C4-2B (cell line): ENCODE data around the gene UGT1A6.

Source experiments
- H3K27ac ChIP-seq: fragments of 450-650 bp; 2 replicates; pipeline ENCODE4 v1.5.1; 2017
- ZFX ChIP-seq: fragments of 450-650 bp; IDR thresholded peaks from 2 replicates; pipeline ENCODE4 v1.6.1; 2017
- TF ChIP-seq, protein P1 (sequence below): fragments of 450-650 bp; conservative IDR thresholded peaks from 2 replicates; pipeline ENCODE4 v1.5.1; 2017; ENCODE audit warnings: mild to moderate bottlenecking

Gene UGT1A6

DNA sequence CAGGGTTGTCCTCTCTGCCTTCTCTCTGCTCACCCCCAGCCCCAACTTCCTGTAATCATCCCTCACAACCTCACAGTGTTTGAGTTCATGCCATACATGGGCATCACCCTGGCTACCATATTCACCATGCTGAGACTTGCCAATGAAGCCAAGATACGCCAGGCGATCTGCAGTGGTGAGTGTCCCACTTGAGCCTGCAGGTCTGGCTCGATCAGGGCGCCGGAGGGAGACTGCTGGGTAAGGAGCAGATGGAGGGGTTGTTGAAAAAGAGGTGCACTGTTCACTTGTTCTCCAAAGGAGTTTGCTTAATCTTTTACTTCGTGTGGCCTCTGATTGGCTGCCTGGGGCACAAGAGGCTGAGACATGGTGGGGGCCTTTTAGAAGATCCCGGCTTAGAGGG, 100.0 kb downstream of the UGT1A6 start:
- no peak overlapping the region for H3K27ac ChIP-seq
- TF ChIP-seq, protein P1, sequence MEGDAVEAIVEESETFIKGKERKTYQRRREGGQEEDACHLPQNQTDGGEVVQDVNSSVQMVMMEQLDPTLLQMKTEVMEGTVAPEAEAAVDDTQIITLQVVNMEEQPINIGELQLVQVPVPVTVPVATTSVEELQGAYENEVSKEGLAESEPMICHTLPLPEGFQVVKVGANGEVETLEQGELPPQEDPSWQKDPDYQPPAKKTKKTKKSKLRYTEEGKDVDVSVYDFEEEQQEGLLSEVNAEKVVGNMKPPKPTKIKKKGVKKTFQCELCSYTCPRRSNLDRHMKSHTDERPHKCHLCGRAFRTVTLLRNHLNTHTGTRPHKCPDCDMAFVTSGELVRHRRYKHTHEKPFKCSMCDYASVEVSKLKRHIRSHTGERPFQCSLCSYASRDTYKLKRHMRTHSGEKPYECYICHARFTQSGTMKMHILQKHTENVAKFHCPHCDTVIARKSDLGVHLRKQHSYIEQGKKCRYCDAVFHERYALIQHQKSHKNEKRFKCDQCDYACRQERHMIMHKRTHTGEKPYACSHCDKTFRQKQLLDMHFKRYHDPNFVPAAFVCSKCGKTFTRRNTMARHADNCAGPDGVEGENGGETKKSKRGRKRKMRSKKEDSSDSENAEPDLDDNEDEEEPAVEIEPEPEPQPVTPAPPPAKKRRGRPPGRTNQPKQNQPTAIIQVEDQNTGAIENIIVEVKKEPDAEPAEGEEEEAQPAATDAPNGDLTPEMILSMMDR: no peak
- TF ChIP-seq ZFX: no peak

DNA sequence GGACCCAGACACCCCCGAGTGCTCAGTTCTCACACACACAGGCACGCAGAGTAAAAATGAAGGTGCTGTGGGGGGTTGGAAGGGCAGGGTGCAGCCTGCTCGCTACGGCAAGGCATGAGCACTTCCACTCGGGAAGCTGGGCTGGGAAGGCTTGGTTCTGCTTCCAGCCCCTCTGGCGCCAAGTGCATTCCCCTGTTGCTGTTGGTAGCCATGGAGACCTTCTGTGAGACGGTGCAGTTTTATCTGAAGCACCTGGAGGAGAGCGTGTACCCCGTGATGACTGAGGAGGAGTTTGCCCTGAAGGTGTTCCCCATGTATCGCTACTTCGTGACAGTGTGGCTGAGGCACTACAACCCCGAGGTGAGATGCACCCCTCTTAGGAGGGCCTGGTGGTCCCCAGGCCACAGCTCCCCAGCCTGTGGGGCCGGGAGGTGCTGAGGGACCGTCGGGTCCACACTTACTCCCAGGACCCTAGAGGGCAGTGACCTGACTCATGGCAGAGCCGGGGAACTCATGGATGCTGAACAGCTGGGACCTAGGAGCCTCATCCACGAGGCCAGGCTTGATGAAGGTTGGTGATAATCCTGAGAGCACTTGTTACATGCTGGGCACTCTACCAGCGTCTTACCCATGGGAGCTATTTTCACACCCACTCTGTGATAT, 100.9 kb downstream of the UGT1A6 start:
- no peak overlapping the region for H3K27ac ChIP-seq
- TF ChIP-seq, protein P1: no peak
- TF ChIP-seq ZFX: no peak

DNA sequence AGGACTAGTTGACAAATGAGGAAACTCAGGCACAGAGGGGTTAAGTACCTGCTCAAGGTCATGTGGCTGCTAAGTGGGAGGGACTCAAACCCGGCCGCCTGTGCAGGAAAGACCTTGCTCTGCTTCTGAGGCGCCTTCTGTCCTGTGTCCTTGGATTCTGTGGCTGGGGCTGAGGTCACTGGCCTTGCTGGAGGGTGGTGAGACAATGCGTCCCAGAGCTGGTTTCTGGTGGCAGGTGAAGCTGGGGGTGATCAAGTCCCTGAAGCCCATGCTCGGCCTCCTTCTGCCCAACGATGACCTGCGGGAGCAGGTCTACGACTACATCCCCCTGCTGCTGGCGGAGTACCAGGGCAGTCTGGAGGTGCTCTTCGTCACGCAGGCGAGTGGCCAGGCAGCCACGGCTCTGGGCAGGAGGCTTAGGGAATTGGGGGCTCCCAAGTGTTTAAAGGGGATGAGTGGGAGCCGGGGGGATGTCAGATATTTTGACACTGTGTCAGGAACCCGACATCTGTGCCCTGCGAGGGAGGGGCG, 101.5 kb downstream of the UGT1A6 start:
- TF ChIP-seq, protein P1: no peak
- TF ChIP-seq ZFX: no peak
- no peak overlapping the region for H3K27ac ChIP-seq

DNA sequence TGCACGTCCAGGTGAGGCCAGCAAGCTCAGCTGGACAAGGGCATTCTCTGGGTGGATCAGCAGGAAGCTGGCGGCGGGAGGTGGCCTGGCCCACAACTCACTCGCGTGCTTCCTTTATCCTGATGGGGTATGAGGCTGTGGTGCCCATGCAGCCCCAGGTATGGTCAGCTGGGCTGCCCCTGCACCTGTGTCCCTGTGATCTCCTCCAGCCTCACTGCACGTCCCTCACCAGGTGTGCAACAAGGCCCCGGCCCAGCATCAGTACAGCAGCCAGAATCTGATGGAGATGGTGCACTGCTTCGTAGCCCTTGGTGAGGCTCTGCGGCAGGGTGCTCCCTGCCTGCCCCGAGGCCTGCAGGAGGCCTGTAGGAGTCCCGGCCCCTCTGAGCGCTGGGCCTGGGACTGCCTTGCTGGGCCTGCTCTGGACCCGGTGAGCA, 103.1 kb downstream of the UGT1A6 start:
- TF ChIP-seq, protein P1: no peak
- TF ChIP-seq ZFX: no peak
- H3K27ac ChIP-seq: no peak overlapping the region

DNA sequence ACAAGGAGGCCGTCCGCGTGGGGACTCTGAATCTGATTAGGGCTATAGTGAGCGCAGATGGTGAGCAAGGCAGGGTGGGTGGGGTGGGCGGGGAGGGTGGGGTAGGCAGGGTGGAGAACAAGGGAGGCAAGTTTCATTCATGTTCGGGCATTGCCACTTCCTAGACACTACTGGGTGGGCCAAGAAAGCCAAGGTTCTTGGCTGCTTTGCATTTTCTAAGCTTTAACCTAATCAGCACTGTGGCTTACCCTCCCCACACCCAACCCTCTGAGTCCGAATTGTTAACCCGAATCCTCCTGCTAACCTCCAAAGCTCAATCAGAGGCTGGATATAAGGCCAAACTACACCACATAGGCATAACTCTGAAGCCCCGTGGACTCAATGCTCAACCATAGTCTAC, 103.6 kb downstream of the UGT1A6 start:
- no peak for TF ChIP-seq ZFX
- TF ChIP-seq, protein P1: no peak

DNA sequence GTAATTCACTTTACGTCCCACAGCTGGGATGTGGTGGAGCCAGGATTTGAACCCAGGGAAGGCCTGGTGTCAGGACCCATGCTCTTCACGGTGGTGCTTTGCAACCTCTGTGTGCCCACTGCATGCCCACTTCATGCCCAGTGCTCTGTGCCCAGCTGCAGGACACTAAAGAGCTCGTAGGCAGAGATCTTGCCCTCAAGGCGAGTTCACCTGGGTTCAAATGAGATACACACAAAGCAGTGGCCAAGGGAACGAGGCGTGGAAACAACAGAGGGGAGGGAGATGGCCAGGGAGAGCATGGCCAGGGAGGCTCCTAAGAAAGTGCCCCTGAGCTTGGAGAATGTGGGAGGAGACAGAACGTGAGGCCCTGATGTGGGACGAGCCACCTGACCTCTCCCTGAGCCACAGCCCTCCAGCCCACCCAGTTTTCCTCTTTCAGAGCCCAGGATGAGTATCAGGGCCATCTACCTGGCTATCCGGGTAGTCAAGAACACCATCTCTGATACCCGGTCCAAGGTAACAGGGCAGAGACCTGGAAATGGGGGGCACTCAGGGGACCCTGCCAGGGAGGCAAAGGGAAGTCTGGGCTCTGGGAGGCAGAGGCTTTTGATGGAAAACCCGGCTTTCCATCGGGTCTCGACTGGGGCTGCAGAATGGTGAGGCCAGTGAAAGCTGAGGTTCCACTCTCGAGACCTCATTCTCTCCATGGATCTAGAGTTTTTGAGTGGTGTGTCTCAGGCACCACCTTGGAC, 105.8 kb downstream of the UGT1A6 start:
- TF ChIP-seq ZFX: no peak
- TF ChIP-seq, protein P1: no peak
- no peak overlapping the region for H3K27ac ChIP-seq

More for the DNA sequence above, 103.6 kb downstream of the UGT1A6 start:
- H3K27ac ChIP-seq: no peak overlapping the region

DNA sequence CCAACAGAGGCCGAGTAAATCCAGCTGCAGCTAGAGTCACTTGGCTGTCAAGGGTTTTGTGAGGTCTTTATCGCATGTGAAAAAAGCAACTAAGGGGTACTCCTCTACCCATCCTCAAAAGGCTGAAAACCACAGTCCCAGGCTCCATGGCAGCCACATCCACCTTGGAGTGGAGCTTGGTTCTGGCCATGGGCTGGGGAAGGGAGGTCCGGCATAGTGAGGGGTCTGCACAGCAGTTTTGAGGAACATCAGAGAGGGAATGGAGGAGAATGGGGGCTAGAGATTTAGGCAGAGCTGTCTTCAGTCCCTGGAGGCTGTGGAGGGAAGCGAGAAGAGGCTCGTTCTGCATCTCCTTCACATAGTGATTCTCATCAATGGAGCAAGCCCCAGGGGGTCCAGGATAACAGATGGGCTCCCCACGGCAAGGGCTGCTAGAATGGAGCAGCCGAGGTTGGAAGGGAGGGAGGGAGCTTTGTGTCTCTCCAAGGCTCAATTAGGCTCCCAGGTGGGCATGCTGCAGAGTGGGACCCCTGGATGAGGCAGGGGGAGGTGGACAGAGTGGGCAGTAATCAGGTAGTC, 106.5 kb downstream of the UGT1A6 start:
- TF ChIP-seq ZFX: no peak
- TF ChIP-seq, protein P1: no peak
- H3K27ac ChIP-seq: no peak overlapping the region
